Tibial nerve (tissue), 4 donors: ENCODE results near the gene VKORC1L1. TPM values are rescaled to one million over a fixed set of nuclear protein-coding genes. Genes with fewer than 3 reads are reported as not detected.
"Not testable (repeated sequence)": the region's sequence is repeated elsewhere in the genome, so short reads cannot be mapped to it uniquely, and the experiment has no call there.

Source experiments
- DNase-seq, 2 donors: peaks; one replicate each; pipeline ENCODE4 v3.0.0-alpha.2; 2019; ENCODE audit warnings: low spot score in 2 of 2
- H3K27ac ChIP-seq, 4 donors: fragments of 200-600 bp; sonication (generic) in 3 of 4; one replicate each; pipeline ENCODE4 v1.5.1; 2017 to 2019; ENCODE audit warnings: mild to moderate bottlenecking in 1 of 4
- H3K27me3 ChIP-seq, 2 donors: fragments of 200-600 bp; sonication (generic) in 1 of 2; one replicate each; pipeline versions ENCODE4 v1.5.1 to v1.6.0; 2017 to 2019
- H3K36me3 ChIP-seq, 3 donors: fragments of 200-600 bp; sonication (generic); one replicate each; pipeline ENCODE4 v1.5.1; 2018 to 2019
- H3K4me1 ChIP-seq, 4 donors: fragments of 200-600 bp; sonication (generic) in 3 of 4; one replicate each; pipeline ENCODE4 v1.5.1; 2017 to 2019
- H3K4me3 ChIP-seq, 4 donors: fragments of 200-600 bp; sonication (generic) in 3 of 4; one replicate each; pipeline ENCODE4 v1.5.1; 2017 to 2019; ENCODE audit warnings: mild to moderate bottlenecking in 1 of 4, moderate library complexity in 1 of 4
- H3K9me3 ChIP-seq, 4 donors: fragments of 200-600 bp; sonication (generic) in 3 of 4; one replicate each; pipeline ENCODE4 v1.5.1; 2017 to 2019
- EP300 ChIP-seq, 2 donors: sonication (generic); formaldehyde crosslinking; IDR thresholded peaks; one replicate each; pipeline ENCODE4 v1.6.1; 2017; ENCODE audit warnings: antibody characterized with exemption in 2 of 2, mild to moderate bottlenecking in 1 of 2
- POLR2A ChIP-seq, 2 donors: fragments of 450-650 bp; IDR thresholded peaks; one replicate each; pipeline ENCODE4 v1.6.1; 2017; ENCODE audit warnings: antibody characterized with exemption in 2 of 2, mild to moderate bottlenecking in 2 of 2, moderate library complexity in 2 of 2
- WGBS, 2 donors: methylation state at CpG; one replicate each; pipeline ENCODE4 v1.1.5; 2018; 5-methylcytosine and 5-hydroxymethylcytosine counted together
- total RNA-seq, 4 donors: library from RNA; depleted of rRNA; stranded (reverse); fragments of >200 nt; gene quantifications; one replicate each; pipeline ENCODE4 v1.1.0, GENCODE V29; 2016
- TF ChIP-seq, protein P1 (sequence below), 5 experiments: fragments of 200-600 bp in 3 of 5; fragments of 450-650 bp in 2 of 5; sonication (generic) in 3 of 5; IDR thresholded peaks; one replicate each; pipeline ENCODE4 v1.5.1; 2016 to 2019; ENCODE audit warnings: antibody characterized with exemption in 5 of 5, mild to moderate bottlenecking in 3 of 5, moderate library complexity in 2 of 5

VKORC1L1 gene
- total RNA-seq, 4 donors from 2014 or later: 24.1 to 33.7 (median 30.3) TPM

GRCh38 chr7:65938336-65938895 is 65.5 kb downstream of the VKORC1L1 start:
- no peak for DNase-seq
- peaks cover 0 to 3% (median 0%) of the 10 kb centered on the region in 4 donors for H3K9me3 ChIP-seq
- no peak overlapping the region for H3K4me3 ChIP-seq
- peaks cover 0 to 13% (median 0%) of the 10 kb centered on the region in 3 donors for H3K36me3 ChIP-seq
- no peaks in the 10 kb centered on the region for H3K27me3 ChIP-seq
- no peak overlapping the region for H3K27ac ChIP-seq
- WGBS, 2 donors: 86 to 87% methylated on average over 5 to 7 of the region's 7 CpGs
- no peaks in the 10 kb centered on the region for H3K4me1 ChIP-seq
- TF ChIP-seq, protein P1, sequence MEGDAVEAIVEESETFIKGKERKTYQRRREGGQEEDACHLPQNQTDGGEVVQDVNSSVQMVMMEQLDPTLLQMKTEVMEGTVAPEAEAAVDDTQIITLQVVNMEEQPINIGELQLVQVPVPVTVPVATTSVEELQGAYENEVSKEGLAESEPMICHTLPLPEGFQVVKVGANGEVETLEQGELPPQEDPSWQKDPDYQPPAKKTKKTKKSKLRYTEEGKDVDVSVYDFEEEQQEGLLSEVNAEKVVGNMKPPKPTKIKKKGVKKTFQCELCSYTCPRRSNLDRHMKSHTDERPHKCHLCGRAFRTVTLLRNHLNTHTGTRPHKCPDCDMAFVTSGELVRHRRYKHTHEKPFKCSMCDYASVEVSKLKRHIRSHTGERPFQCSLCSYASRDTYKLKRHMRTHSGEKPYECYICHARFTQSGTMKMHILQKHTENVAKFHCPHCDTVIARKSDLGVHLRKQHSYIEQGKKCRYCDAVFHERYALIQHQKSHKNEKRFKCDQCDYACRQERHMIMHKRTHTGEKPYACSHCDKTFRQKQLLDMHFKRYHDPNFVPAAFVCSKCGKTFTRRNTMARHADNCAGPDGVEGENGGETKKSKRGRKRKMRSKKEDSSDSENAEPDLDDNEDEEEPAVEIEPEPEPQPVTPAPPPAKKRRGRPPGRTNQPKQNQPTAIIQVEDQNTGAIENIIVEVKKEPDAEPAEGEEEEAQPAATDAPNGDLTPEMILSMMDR (IDR thresholded peaks at IDR 0.05): no peak
- TF ChIP-seq POLR2A (IDR thresholded peaks at IDR 0.05) (no peak), EP300 (IDR thresholded peaks at IDR 0.05) (no peak)

GRCh38 chr7:65945787-65946186 is 72.9 kb downstream of the VKORC1L1 start:
- not testable (repeated sequence) for DNase-seq, H3K27me3 ChIP-seq, H3K9me3 ChIP-seq, H3K36me3 ChIP-seq, H3K27ac ChIP-seq, H3K4me3 ChIP-seq
- peaks cover 0 to 18% (median 4%) of the 10 kb centered on the region in 4 donors for H3K4me1 ChIP-seq
- WGBS, 2 donors: 42 to 63% methylated on average over 1 of the region's 5 CpGs

GRCh38 chr7:65946904-65947303 is 74.0 kb downstream of the VKORC1L1 start:
- Histone ChIP-seq H3K9me3 (no peaks in the 10 kb centered on the region), H3K36me3 (no peaks in the 10 kb centered on the region), H3K4me3 (no peak overlapping the region), H3K4me1 (peaks cover 0 to 18% (median 4%) of the 10 kb centered on the region in 4 donors), H3K27me3 (no peaks in the 10 kb centered on the region), H3K27ac (peak overlapping the region in 2 of 4 donors; percentile 50 to 83)
- TF ChIP-seq, protein P1 (IDR thresholded peaks at IDR 0.05): no peak
- no peak for TF ChIP-seq POLR2A (IDR thresholded peaks at IDR 0.05)
- TF ChIP-seq EP300 (IDR thresholded peaks at IDR 0.05): peak; percentile 10 to 50
- WGBS, 2 donors: 51 to 55% methylated on average over 4 of the region's 4 CpGs
- DNase-seq: no peak

- no peak for DNase-seq
- Histone ChIP-seq H3K4me3 (no peak overlapping the region), H3K4me1 (peaks cover 0 to 10% (median 4%) of the 10 kb centered on the region in 4 donors), H3K9me3 (no peaks in the 10 kb centered on the region), H3K27ac (no peak overlapping the region), H3K27me3 (no peaks in the 10 kb centered on the region), H3K36me3 (peaks cover 0 to 31% (median 3%) of the 10 kb centered on the region in 3 donors)
- 90 to 93% methylated on average over 9 of the region's 9 CpGs for whole genome bisulfite sequencing, 2 donors
- no peak for TF ChIP-seq EP300 (IDR thresholded peaks at IDR 0.05)
- TF ChIP-seq POLR2A (IDR thresholded peaks at IDR 0.05): no peak
- TF ChIP-seq, protein P1 (IDR thresholded peaks at IDR 0.05): no peak
Observed at GRCh38 chr7:65951837-65952578, 79.1 kb downstream of the VKORC1L1 start.

- Histone ChIP-seq H3K27ac (no peak overlapping the region), H3K27me3 (no peaks in the 10 kb centered on the region), H3K4me3 (no peak overlapping the region), H3K9me3 (no peaks in the 10 kb centered on the region), H3K4me1 (no peaks in the 10 kb centered on the region), H3K36me3 (peaks cover 0 to 42% (median 3%) of the 10 kb centered on the region in 3 donors)
- TF ChIP-seq, protein P1 (IDR thresholded peaks at IDR 0.05): no peak
- TF ChIP-seq POLR2A (IDR thresholded peaks at IDR 0.05) (no peak), EP300 (IDR thresholded peaks at IDR 0.05) (no peak)
- WGBS, 2 donors: 92 to 95% methylated on average over 5 of the region's 5 CpGs
- DNase-seq: no peak
Observed at GRCh38 chr7:65953001-65953720, 80.3 kb downstream of the VKORC1L1 start.
